Stimulated activated naive CD8-positive, alpha-beta T cell treated with anti-CD3 and anti-CD28 coated beads, Interleukin-15, amount 100 ng/mL, for 72 hours (primary cell): ENCODE measurements around the gene HMCN2.

Source experiments
- ATAC-seq: fragments of 150-1000 bp; cut with Tn5 transposase; 2 replicates; pipeline ENCODE4 v1.10.0; 2021; ENCODE audit warnings: mild to moderate bottlenecking, moderate library complexity
- DNase-seq, 2 donors: peaks; one replicate each; pipeline ENCODE4 v3.0.0; 2021 to 2022
- H3K27ac Mint-ChIP-seq, 2 donors: one replicate each; pipeline ENCODE4 v1.8.0; 2022; ENCODE audit warnings: mild to moderate bottlenecking in 2 of 2, mixed read lengths in 2 of 2, moderate library complexity in 2 of 2
- H3K27me3 Mint-ChIP-seq: one replicate; pipeline ENCODE4 v1.8.0; 2022; ENCODE audit warnings: mixed read lengths
- H3K4me1 Mint-ChIP-seq: one replicate; pipeline ENCODE4 v1.8.0; 2022; ENCODE audit warnings: mild to moderate bottlenecking, mixed read lengths
- H3K4me3 Mint-ChIP-seq, 2 donors: one replicate each; pipeline ENCODE4 v1.8.0; 2022; ENCODE audit warnings: mild to moderate bottlenecking in 2 of 2, mixed read lengths in 2 of 2, moderate library complexity in 1 of 2
- H3K9me3 Mint-ChIP-seq, 2 donors: one replicate each; pipeline ENCODE4 v1.8.0; 2022; ENCODE audit warnings: mixed read lengths in 2 of 2

Gene HMCN2

GRCh38 chr9:130452835-130453234 is 187.3 kb downstream of the HMCN2 start:
- no peak for ATAC-seq
- Mint-ChIP-seq H3K4me3 (no peak overlapping the region), H3K27ac (no peak overlapping the region), H3K4me1 (peaks cover 26% of the 10 kb centered on the region), H3K9me3 (no peaks in the 10 kb centered on the region), H3K27me3 (peaks cover 43% of the 10 kb centered on the region)
- DNase-seq: no peak

GRCh38 chr9:130453487-130453886 is 187.9 kb downstream of the HMCN2 start:
- DNase-seq (no peak), ATAC-seq (no peak)
- H3K9me3 Mint-ChIP-seq: no peaks in the 10 kb centered on the region

GRCh38 chr9:130454096-130454811 is 188.7 kb downstream of the HMCN2 start:
- Mint-ChIP-seq H3K4me1 (peaks cover 14% of the 10 kb centered on the region), H3K27me3 (peaks cover 35% of the 10 kb centered on the region), H3K27ac (no peak overlapping the region), H3K4me3 (no peak overlapping the region), H3K9me3 (no peaks in the 10 kb centered on the region)
- ATAC-seq (no peak), DNase-seq (no peak)

More at GRCh38 chr9:130453487-130453886, 187.9 kb downstream of the HMCN2 start:
- Mint-ChIP-seq H3K4me1 (peaks cover 19% of the 10 kb centered on the region), H3K27me3 (peaks cover 36% of the 10 kb centered on the region), H3K4me3 (no peak overlapping the region), H3K27ac (no peak overlapping the region)

GRCh38 chr9:130454812-130455325 is 189.3 kb downstream of the HMCN2 start:
- DNase-seq: no peak
- no peak overlapping the region for H3K4me3 Mint-ChIP-seq

GRCh38 chr9:130458027-130458803 is 192.7 kb downstream of the HMCN2 start:
- no peak for ATAC-seq
- Mint-ChIP-seq H3K27ac (no peak overlapping the region), H3K4me3 (no peak overlapping the region), H3K4me1 (peaks cover 8% of the 10 kb centered on the region), H3K9me3 (no peaks in the 10 kb centered on the region), H3K27me3 (peaks cover 37% of the 10 kb centered on the region)
- DNase-seq: no peak

More at GRCh38 chr9:130454812-130455325, 189.3 kb downstream of the HMCN2 start:
- H3K4me1 Mint-ChIP-seq: peaks cover 14% of the 10 kb centered on the region
- no peak overlapping the region for H3K27ac Mint-ChIP-seq
- ATAC-seq: no peak
- no peaks in the 10 kb centered on the region for H3K9me3 Mint-ChIP-seq
- H3K27me3 Mint-ChIP-seq: peaks cover 38% of the 10 kb centered on the region

GRCh38 chr9:130458804-130459067 is 193.2 kb downstream of the HMCN2 start:
- DNase-seq (no peak), ATAC-seq (no peak)
- Mint-ChIP-seq H3K4me1 (peaks cover 8% of the 10 kb centered on the region), H3K9me3 (no peaks in the 10 kb centered on the region), H3K27ac (no peak overlapping the region), H3K27me3 (peaks cover 40% of the 10 kb centered on the region), H3K4me3 (no peak overlapping the region)

GRCh38 chr9:130459151-130459550 is 193.6 kb downstream of the HMCN2 start:
- no peak for ATAC-seq
- Mint-ChIP-seq H3K27me3 (peaks cover 44% of the 10 kb centered on the region), H3K4me3 (no peak overlapping the region), H3K27ac (no peak overlapping the region), H3K9me3 (no peaks in the 10 kb centered on the region), H3K4me1 (peaks cover 8% of the 10 kb centered on the region)
- DNase-seq: no peak

GRCh38 chr9:130459941-130460669 is 194.5 kb downstream of the HMCN2 start:
- no peak for ATAC-seq
- peaks cover 8% of the 10 kb centered on the region for H3K4me1 Mint-ChIP-seq
- H3K27me3 Mint-ChIP-seq: peaks cover 53% of the 10 kb centered on the region

GRCh38 chr9:130461218-130461630 is 195.7 kb downstream of the HMCN2 start:
- Mint-ChIP-seq H3K27me3 (peaks cover 65% of the 10 kb centered on the region), H3K4me1 (peaks cover 8% of the 10 kb centered on the region), H3K27ac (no peak overlapping the region), H3K4me3 (no peak overlapping the region), H3K9me3 (no peaks in the 10 kb centered on the region)
- ATAC-seq: peak; percentile 74
- peak; percentile 57 to 72 for DNase-seq

More at GRCh38 chr9:130459941-130460669, 194.5 kb downstream of the HMCN2 start:
- Mint-ChIP-seq H3K4me3 (no peak overlapping the region), H3K27ac (peak overlapping the region in 1 of 2 donors; percentile 87), H3K9me3 (no peaks in the 10 kb centered on the region)
- DNase-seq: no peak

- H3K27ac Mint-ChIP-seq: no peak overlapping the region
- H3K4me3 Mint-ChIP-seq: no peak overlapping the region
- H3K4me1 Mint-ChIP-seq: peaks cover 8% of the 10 kb centered on the region
- DNase-seq: no peak
- ATAC-seq: no peak
- peaks cover 70% of the 10 kb centered on the region for H3K27me3 Mint-ChIP-seq
- no peaks in the 10 kb centered on the region for H3K9me3 Mint-ChIP-seq
These were observed 196.2 kb downstream of the HMCN2 start for GRCh38 chr9:130461731-130462130.

GRCh38 chr9:130462685-130463540 is 197.4 kb downstream of the HMCN2 start:
- H3K27ac Mint-ChIP-seq: no peak overlapping the region
- ATAC-seq (no peak), DNase-seq (no peak)
- no peak overlapping the region for H3K4me3 Mint-ChIP-seq
- H3K9me3 Mint-ChIP-seq: no peaks in the 10 kb centered on the region
- H3K27me3 Mint-ChIP-seq: peaks cover 81% of the 10 kb centered on the region
- peaks cover 8% of the 10 kb centered on the region for H3K4me1 Mint-ChIP-seq

GRCh38 chr9:130463763-130464745 is 198.5 kb downstream of the HMCN2 start:
- DNase-seq (no peak), ATAC-seq (no peak)
- H3K4me3 Mint-ChIP-seq: no peak overlapping the region
- H3K27ac Mint-ChIP-seq: no peak overlapping the region
- peaks cover 87% of the 10 kb centered on the region for H3K27me3 Mint-ChIP-seq
- peaks cover 8% of the 10 kb centered on the region for H3K4me1 Mint-ChIP-seq
- no peaks in the 10 kb centered on the region for H3K9me3 Mint-ChIP-seq

- H3K4me1 Mint-ChIP-seq: peaks cover 6% of the 10 kb centered on the region
- H3K4me3 Mint-ChIP-seq: no peak overlapping the region
- no peak for DNase-seq
- no peaks in the 10 kb centered on the region for H3K9me3 Mint-ChIP-seq
- no peak for ATAC-seq
- peaks cover 85% of the 10 kb centered on the region for H3K27me3 Mint-ChIP-seq
- H3K27ac Mint-ChIP-seq: no peak overlapping the region
These were observed 200.0 kb downstream of the HMCN2 start for GRCh38 chr9:130465383-130466096.
